ENCODE measurements around the gene PGBD4.

GRCh38 chr15:34107315-34107714, 5.4 kb downstream of the PGBD4 start:
- TF ChIP-seq, protein P1, sequence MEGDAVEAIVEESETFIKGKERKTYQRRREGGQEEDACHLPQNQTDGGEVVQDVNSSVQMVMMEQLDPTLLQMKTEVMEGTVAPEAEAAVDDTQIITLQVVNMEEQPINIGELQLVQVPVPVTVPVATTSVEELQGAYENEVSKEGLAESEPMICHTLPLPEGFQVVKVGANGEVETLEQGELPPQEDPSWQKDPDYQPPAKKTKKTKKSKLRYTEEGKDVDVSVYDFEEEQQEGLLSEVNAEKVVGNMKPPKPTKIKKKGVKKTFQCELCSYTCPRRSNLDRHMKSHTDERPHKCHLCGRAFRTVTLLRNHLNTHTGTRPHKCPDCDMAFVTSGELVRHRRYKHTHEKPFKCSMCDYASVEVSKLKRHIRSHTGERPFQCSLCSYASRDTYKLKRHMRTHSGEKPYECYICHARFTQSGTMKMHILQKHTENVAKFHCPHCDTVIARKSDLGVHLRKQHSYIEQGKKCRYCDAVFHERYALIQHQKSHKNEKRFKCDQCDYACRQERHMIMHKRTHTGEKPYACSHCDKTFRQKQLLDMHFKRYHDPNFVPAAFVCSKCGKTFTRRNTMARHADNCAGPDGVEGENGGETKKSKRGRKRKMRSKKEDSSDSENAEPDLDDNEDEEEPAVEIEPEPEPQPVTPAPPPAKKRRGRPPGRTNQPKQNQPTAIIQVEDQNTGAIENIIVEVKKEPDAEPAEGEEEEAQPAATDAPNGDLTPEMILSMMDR (IDR thresholded peaks at IDR 0.05) = no peak
- no peak for TF ChIP-seq POLR2A (IDR thresholded peaks at IDR 0.05)
